ENCODE results near the gene PTPN4. TPM values are rescaled to one million over a fixed set of nuclear protein-coding genes. Genes with fewer than 3 reads are reported as not detected.

The PTPN4 gene
- total RNA-seq, 2 donors from 2014 or later = 23.7 to 65.3 TPM

DNA sequence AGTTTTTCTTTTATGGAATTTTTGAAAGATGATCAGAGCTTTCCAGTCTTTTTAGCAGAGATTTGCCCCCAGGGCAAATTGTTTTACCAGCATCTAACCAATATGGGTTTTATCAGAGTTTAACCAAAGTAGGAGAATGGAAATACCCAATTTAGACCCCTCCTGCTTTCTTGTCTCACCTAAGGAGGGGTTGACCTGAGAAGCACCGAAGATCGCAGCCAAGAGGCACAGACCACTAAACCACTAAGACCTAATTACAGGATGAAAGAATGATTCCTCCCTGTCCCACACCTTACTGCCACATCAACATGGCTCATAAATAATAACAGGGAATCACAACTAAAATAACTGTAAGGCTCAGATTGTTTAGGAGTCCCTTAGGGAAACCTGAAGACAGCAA is 141.3 kb downstream of the PTPN4 start:
- Histone ChIP-seq H3K4me3 (no peak overlapping the region), H3K9me3 (no peaks in the 10 kb centered on the region), H3K4me1 (replicated peaks) (no peaks in the 10 kb centered on the region), H3K27me3 (replicated peaks; ENCODE audit: insufficient read depth) (no peaks in the 10 kb centered on the region), H3K27ac (no peak overlapping the region), H3K36me3 (no peaks in the 10 kb centered on the region)
- intact Hi-C loops (cut with DNase I) = no loop called here
- DNase-seq (ENCODE audit: low spot score) = no peak
- WGBS = 89% methylated on average over 2 of the region's 2 CpGs
- TF ChIP-seq POLR2AphosphoS5 (IDR thresholded peaks at IDR 0.05) = no peak
- TF ChIP-seq, protein P1, sequence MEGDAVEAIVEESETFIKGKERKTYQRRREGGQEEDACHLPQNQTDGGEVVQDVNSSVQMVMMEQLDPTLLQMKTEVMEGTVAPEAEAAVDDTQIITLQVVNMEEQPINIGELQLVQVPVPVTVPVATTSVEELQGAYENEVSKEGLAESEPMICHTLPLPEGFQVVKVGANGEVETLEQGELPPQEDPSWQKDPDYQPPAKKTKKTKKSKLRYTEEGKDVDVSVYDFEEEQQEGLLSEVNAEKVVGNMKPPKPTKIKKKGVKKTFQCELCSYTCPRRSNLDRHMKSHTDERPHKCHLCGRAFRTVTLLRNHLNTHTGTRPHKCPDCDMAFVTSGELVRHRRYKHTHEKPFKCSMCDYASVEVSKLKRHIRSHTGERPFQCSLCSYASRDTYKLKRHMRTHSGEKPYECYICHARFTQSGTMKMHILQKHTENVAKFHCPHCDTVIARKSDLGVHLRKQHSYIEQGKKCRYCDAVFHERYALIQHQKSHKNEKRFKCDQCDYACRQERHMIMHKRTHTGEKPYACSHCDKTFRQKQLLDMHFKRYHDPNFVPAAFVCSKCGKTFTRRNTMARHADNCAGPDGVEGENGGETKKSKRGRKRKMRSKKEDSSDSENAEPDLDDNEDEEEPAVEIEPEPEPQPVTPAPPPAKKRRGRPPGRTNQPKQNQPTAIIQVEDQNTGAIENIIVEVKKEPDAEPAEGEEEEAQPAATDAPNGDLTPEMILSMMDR (IDR thresholded peaks at IDR 0.05) = no peak
- no peak for TF ChIP-seq POLR2A (IDR thresholded peaks at IDR 0.05)

DNA sequence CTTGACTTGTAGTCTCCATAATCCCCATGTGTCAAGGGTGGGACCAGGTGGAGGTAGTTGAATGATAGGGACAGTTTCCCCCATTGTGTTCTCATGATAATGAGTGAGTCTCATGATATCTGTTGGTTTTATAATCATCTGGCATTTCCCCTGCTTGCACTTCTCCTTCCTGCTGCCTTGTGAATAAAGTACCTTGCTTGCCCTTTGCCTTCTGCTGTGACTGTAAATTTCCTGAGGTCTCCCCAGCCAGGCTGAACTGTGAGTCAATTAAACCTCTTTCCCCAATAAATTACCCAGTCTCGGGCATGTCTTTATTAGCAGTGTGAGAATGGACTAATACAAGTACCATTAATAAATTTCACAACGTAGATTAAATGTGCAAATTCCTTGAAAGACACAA is 150.8 kb downstream of the PTPN4 start:
- no peaks in the 10 kb centered on the region for H3K9me3 ChIP-seq
- no peak overlapping the region for H3K27ac ChIP-seq
- H3K4me3 ChIP-seq = no peak overlapping the region
- no peaks in the 10 kb centered on the region for H3K36me3 ChIP-seq
- TF ChIP-seq, protein P1 (IDR thresholded peaks at IDR 0.05) = no peak
- TF ChIP-seq POLR2A (IDR thresholded peaks at IDR 0.05) (no peak), POLR2AphosphoS5 (IDR thresholded peaks at IDR 0.05) (no peak)
- no peaks in the 10 kb centered on the region for H3K4me1 ChIP-seq (replicated peaks)
- WGBS = 82% methylated on average over 2 of the region's 2 CpGs
- no peaks in the 10 kb centered on the region for H3K27me3 ChIP-seq (replicated peaks; ENCODE audit: insufficient read depth)
- DNase-seq (ENCODE audit: low spot score) = no peak
- intact Hi-C loops (cut with DNase I) = no loop called here

DNA sequence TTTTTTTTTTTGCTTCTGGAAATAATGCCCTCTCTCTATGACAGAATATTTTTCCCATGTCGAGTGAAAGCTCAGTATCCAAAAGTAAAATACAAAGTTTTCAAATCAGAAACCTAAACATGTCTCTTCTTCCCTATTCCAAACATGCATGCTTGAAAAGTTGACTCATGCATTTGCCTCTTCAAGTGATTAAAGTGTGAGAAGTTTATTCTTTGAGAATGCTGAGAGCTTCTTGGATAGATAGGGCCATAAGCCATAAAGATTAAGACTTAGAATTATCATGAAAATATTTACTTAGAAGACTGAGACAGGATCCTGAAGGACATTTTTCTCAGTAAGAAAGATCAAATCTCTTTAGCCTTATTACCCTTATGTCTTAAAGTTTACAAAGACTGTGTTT is 154.5 kb downstream of the PTPN4 start:
- no peak overlapping the region for H3K27ac ChIP-seq
- intact Hi-C loops (cut with DNase I) = no loop called here
- H3K27me3 ChIP-seq (replicated peaks; ENCODE audit: insufficient read depth) = no peaks in the 10 kb centered on the region
- DNase-seq (ENCODE audit: low spot score) = no peak
- no peaks in the 10 kb centered on the region for H3K9me3 ChIP-seq
- TF ChIP-seq POLR2AphosphoS5 (IDR thresholded peaks at IDR 0.05) (no peak), POLR2A (IDR thresholded peaks at IDR 0.05) (no peak)
- TF ChIP-seq, protein P1 (IDR thresholded peaks at IDR 0.05) = no peak
- H3K4me3 ChIP-seq = no peak overlapping the region
- no peaks in the 10 kb centered on the region for H3K36me3 ChIP-seq
- H3K4me1 ChIP-seq (replicated peaks) = no peaks in the 10 kb centered on the region
- 75% methylated on average over 1 of the region's 1 CpG for WGBS

DNA sequence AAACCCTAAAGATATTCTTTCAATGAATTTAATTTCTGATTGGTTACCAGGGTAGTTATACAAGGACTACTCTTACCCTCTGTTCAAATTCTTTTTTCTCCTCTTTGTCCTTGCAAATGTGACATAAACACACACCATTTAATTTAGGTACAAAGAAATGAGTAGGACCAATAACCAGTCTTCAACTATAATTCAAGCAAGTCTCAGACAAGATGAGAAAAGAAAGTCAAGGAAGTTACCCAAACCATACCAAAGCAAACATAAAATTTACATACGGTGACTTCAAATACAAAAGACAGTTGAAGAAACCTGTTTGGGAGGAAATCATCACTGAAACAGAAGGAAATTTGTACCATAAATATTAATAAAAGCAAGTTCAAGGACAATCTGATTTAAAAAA is 162.1 kb downstream of the PTPN4 start:
- Histone ChIP-seq H3K27ac (no peak overlapping the region), H3K9me3 (no peaks in the 10 kb centered on the region), H3K27me3 (replicated peaks; ENCODE audit: insufficient read depth) (no peaks in the 10 kb centered on the region), H3K4me1 (replicated peaks) (no peaks in the 10 kb centered on the region), H3K4me3 (no peak overlapping the region), H3K36me3 (no peaks in the 10 kb centered on the region)
- no peak for TF ChIP-seq POLR2A (IDR thresholded peaks at IDR 0.05)
- TF ChIP-seq POLR2AphosphoS5 (IDR thresholded peaks at IDR 0.05) = no peak
- TF ChIP-seq, protein P1 (IDR thresholded peaks at IDR 0.05) = no peak
- intact Hi-C loops (cut with DNase I) = no loop called here
- 70% methylated on average over 1 of the region's 1 CpG for WGBS
- DNase-seq (ENCODE audit: low spot score) = no peak

DNA sequence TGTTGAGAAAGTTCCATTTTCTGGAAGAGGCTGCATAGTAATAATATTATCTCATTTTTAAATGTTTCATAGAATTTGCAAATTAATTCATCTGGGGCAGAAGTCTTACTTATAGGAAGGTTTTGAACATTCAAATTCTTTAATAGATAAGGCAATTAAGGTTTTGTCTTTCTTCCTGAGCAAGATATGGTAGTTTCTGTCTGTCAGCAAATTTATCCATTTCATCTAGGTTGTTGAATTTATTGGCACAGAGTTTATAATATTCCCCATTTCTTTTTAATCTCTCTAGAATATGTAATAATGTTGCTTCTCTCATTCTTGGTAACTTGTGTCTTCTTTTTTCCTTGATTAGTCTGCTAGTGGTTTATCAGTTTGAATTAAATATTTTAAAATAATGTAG is 163.0 kb downstream of the PTPN4 start:
- H3K4me1 ChIP-seq (replicated peaks) = no peaks in the 10 kb centered on the region
- H3K36me3 ChIP-seq = no peaks in the 10 kb centered on the region
- intact Hi-C loops (cut with DNase I) = no loop called here
- H3K27ac ChIP-seq = no peak overlapping the region
- H3K4me3 ChIP-seq = no peak overlapping the region
- no peak for DNase-seq (ENCODE audit: low spot score)
- TF ChIP-seq POLR2AphosphoS5 (IDR thresholded peaks at IDR 0.05) = no peak
- TF ChIP-seq POLR2A (IDR thresholded peaks at IDR 0.05) = no peak
- TF ChIP-seq, protein P1 (IDR thresholded peaks at IDR 0.05) = no peak
- H3K27me3 ChIP-seq (replicated peaks; ENCODE audit: insufficient read depth) = no peaks in the 10 kb centered on the region
- no peaks in the 10 kb centered on the region for H3K9me3 ChIP-seq
